ENCODE results near the gene NDUFAB1. TPM values are rescaled to one million over a fixed set of nuclear protein-coding genes. Genes with fewer than 3 reads are reported as not detected.

Gene NDUFAB1
- total and polyA plus RNA-seq, 2 of the 13 experiments (the other 11 are each of a cell fraction or from before 2014, with no cell fraction given): 221 to 601 TPM

GRCh38 chr16:23556881-23557778 is 39.0 kb downstream of the NDUFAB1 start, which contains the start of the genes EARS2 and UBFD1 (continued):
- TF ChIP-seq IRF9 (CRISPR knock-in tag; IDR thresholded peaks at IDR 0.05; ENCODE audit: borderline replicate concordance): peak; percentile 60; the same call in 1 of the 2 replicates
- TF ChIP-seq ZNF672 (CRISPR knock-in tag; IDR thresholded peaks at IDR 0.05): no peak; the same call in 1 of the 2 replicates
- 0 out of 2 replicates have a peak, but pooled peaks have one; percentile 22 for TF ChIP-seq ZBTB34 (CRISPR knock-in tag; IDR thresholded peaks at IDR 0.05)
- peak; percentile 95 for TF ChIP-seq ZNF710 (CRISPR knock-in tag; IDR thresholded peaks at IDR 0.05; ENCODE audit: borderline replicate concordance)
- TF ChIP-seq RERE (CRISPR knock-in tag; IDR thresholded peaks at IDR 0.05; ENCODE audit: low read depth): no peak; the same call in 1 of the 2 replicates
- TF ChIP-seq TCF12 (IDR thresholded peaks at IDR 0.05): no peak
- TF ChIP-seq TCF12 (CRISPR knock-in tag; IDR thresholded peaks at IDR 0.05): peak; percentile 91; the same call in 1 of the 2 replicates
- peak; percentile 64 for TF ChIP-seq ZNF652 (CRISPR knock-in tag; IDR thresholded peaks at IDR 0.05; ENCODE audit: borderline replicate concordance, low read depth)
- TF ChIP-seq NRL (CRISPR knock-in tag; IDR thresholded peaks at IDR 0.05; ENCODE audit: borderline replicate concordance): peak; percentile 94; the same call in 1 of the 2 replicates
- peak; percentile 38; the same call in 1 of the 2 replicates for TF ChIP-seq ZBTB14 (CRISPR knock-in tag; IDR thresholded peaks at IDR 0.05)
- 0 out of 2 replicates have a peak, but pooled peaks have one; percentile 15 for TF ChIP-seq CC2D1A (CRISPR knock-in tag; IDR thresholded peaks at IDR 0.05)
- no peak; the same call in 1 of the 2 replicates for TF ChIP-seq ZFP41 (CRISPR knock-in tag; IDR thresholded peaks at IDR 0.05; ENCODE audit: borderline replicate concordance)
- TF ChIP-seq PAF1 (CRISPR knock-in tag; IDR thresholded peaks at IDR 0.05): no peak
- TF ChIP-seq ZNF629 (CRISPR knock-in tag; conservative IDR thresholded peaks at IDR 0.05): peak; percentile 100
- no peak for TF ChIP-seq ZNF432 (CRISPR knock-in tag; IDR thresholded peaks at IDR 0.05; ENCODE audit: borderline replicate concordance)
- TF ChIP-seq ZNF10 (CRISPR knock-in tag; IDR thresholded peaks at IDR 0.05; ENCODE audit: borderline replicate concordance, low read depth): no peak

All from HepG2 (cell line).